GM18951 (cell line): ENCODE measurements around the gene SAAL1.

ENCODE experiments used
- POLR2A ChIP-seq: IDR thresholded peaks from 4 replicates; pipeline ENCODE4 v1.6.1; 2011; ENCODE audit warnings: mild to moderate bottlenecking; ENCODE audit not compliant: insufficient read length, insufficient read depth; ENCODE audit errors: extremely low read depth
- in situ Hi-C: fragments of 300-500 bp; cut with MboI; formaldehyde crosslinking; loops from one replicate; pipeline ENCODE4 v1.12.0; 2022; ENCODE audit warnings: low sequenced_read_pairs, mixed read lengths, inconsistent platforms; ENCODE audit not compliant: unreplicated experiment

The SAAL1 gene

DNA sequence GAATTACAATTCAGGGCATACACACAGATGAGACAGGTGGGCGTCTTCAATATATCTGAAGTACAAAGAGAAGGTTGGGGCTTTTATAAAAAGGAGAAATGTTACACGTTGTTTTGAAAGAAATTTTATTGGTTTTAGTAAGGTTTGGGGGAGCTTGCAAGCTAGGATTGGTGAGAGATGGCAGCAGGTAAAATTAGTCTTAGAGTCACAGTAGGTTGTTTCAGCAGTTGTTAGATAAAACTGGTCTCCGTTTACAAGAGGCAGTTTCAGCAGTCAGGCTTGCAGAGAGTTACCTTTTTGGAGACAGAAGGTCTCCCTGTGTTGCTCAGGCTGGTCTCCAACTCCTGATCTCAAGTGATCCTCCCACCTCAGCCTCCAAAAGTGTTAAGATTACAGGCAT is 2.4 kb upstream of the SAAL1 start:
- in situ Hi-C loops = no loop called here
- TF ChIP-seq POLR2A = no peak

DNA sequence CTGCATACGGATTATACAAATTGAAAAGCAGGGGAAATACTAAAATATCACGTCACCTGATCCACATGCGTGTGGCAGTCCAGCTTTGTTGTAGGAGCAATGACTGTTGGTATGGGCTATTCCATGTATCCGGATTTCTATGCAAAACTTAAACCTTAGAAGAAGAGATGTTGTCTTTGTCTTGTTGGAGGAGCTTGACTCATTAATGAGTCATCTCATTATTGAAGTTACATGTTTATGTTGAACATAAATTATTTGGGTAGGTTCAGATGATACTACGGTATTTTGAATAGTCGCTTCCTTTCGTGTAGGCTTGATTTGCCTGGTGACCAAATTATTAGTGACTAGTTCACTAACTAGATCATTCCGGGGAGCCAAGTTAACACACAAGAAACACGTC is 806 bp upstream of the SAAL1 start:
- no peak for TF ChIP-seq POLR2A
- in situ Hi-C loops = no loop called here

DNA sequence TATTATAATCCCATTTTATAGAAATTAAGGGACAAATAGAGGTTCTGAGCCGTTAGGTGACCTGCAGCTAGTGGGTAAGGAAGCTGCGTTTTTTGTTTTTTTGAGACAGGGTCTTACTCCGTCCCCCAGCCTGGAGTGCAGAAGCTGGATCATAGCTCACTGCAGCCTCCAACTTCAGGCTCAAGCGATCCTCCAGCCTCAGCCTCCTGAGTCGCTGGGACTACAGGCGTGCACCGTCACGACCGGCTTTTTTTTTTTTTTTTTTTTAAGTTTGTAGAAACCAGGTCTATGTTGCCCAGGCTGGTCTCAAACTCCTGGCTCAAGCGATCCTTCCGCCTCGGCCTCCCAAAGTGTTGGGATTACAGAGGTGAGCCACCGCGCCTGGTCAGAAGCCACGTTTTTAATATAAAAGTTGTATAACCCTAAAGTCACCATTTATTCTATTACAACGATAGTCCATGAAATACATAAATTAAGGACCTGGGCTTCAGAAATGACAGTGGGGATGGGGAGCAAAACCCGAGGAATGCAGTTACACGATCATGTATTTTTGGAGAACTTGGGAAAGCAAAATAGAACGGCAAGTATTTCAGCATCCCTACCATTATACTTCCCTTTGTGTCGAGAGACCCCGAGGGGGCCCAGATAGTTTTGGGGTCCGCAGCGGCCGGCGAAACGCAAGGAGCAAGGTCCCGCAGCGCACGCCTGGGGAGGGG is 638 bp downstream of the SAAL1 start:
- in situ Hi-C loops = no loop called here
- TF ChIP-seq POLR2A = no peak

DNA sequence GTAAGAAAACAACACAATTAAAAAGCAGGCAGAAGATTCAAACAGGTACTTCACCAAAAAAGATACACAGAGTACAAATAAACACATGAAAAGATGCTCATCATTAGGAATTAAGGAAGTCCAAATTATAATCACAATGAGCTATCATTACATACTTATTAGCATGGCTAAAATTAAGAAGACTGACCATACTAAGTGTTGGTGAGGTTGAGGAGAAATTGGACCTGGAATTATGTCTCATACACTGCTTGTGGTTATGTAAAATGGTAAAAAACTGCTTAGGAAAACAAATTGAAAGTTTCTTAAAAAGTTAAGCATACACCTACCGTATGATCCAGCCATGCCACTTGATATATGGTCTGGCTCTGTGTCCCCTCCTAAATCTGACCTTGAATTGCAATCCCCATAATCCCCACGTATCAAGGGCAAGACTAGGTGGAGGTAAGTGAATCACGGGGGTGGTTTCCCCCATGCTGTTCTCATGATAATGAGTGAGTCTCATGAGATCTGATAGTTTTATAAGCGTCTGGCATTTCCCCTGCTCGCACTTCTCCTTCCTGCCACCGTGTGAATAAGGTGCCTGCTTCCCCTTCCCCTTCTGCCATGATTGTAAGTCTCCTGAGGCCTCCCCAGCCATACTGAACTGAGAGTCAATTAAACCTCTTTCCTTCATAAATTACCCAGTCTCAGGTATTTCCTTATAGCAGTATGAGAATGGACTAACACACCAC is 4.8 kb downstream of the SAAL1 start:
- TF ChIP-seq POLR2A = no peak
- in situ Hi-C loops = no loop called here

DNA sequence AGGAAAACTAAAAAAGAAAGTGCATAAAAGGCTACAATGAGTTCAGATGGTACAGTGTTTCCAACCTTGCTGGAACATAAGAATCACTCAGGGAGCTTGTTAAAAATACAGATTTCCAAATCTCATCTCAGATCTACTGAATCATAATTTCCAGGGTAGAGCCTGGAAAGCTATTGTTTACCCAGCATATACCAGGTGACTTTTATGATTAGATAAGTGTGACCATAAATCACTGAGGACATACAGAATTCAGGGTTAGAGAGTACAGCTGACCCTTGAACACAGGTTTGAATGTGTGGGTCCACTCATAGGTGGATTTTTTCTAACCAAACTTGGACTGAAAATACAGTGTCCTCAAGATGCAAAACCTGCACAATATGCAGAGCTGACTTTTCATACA is 11.9 kb downstream of the SAAL1 start:
- TF ChIP-seq POLR2A = no peak
- in situ Hi-C loops = no loop called here

DNA sequence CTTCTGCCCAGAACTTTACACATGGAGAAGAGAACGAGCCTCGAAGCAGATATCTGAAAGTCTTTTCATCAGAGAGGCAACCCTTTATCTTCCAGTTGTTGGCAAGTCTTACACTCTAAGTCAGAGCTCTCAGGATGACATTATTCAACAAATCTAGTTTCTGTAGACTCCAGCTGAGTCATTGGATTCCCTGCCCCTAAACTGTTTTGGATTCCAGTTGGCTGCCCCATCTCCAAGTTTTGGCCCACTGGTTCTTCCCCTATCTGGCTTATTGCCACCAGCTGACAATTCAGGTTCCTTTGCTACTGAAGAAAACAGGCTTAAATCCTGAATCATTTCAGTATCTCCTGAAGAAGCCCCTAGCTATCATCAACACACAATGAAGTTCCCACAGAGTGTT is 14.2 kb downstream of the SAAL1 start:
- no peak for TF ChIP-seq POLR2A
- in situ Hi-C loops = no loop called here

DNA sequence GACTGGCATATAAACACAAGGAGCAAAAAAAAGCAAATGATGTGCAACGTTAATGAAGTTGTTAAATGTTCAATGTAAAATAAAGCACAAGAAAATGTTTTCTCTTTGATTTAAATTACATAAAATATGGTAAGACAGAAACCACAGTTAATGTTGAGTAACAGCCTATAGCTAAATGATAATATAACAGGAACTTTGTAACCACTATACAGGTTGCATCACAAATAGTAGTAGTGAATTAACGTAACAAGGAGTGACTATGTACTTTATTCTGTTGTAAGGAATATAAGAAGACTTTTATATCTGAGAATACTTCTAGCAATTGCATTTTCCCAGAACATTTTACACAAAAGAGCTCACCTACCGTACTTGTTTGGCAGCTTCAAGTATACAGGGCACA is 16.9 kb downstream of the SAAL1 start:
- no peak for TF ChIP-seq POLR2A
- in situ Hi-C loops = no loop called here

DNA sequence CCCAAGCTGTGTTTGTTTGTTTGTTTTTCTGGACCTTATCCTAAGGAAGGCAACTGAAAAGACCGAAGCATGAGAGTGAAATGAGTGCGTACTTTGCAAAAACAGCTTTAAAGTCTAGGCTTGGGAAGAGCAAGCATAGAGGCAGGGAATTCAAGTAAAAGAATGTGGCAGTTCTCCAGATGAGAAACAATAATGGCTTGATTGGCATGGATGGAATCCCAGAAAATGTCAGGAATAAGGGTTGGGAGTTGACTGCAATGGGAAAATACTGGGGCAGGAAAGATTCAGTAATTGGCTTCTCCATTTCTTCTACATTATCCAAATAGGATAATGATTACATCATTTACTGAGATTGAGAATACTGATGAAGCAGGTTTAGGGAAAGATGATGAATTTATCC is 17.5 kb downstream of the SAAL1 start:
- TF ChIP-seq POLR2A = no peak
- in situ Hi-C loops = no loop called here

DNA sequence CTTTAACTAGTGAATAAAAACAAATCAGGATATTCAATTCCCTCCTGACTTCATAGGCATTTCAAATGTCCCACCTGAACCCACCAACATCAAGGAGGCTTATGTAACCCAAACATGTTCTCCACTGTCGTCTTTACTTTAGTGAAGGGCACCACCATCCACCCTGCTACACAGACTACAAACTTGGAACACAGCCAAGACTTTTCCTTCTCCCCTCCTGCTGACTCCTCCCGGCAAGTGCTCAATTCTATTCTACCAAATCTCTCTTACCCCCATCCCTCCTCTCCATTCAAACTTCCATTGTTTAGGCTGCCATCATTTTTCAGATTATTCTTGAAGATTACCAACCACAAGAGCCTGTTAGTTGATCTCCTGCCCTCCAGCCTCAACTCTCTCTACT is 24.3 kb downstream of the SAAL1 start:
- no peak for TF ChIP-seq POLR2A
- in situ Hi-C loops = no loop called here

DNA sequence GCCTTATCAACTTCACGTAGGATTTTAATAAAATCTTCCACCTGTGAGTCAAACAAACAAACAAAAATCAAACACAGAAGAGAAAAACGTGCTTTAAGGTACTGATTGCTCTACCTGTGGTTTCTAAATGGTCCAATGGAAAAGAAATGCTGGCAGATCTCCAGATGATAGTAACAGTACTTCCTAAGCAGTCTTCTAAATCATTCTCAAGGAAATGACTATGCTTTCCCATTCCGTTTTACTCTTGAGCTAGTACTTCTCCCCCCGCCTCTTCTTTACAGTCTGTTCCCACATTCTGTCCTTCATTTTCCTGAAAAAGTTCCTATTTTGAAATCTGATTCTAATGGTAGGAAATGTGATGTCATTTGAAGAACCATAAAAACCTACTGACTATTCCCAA is 25.4 kb downstream of the SAAL1 start:
- TF ChIP-seq POLR2A = no peak
- in situ Hi-C loops = no loop called here

DNA sequence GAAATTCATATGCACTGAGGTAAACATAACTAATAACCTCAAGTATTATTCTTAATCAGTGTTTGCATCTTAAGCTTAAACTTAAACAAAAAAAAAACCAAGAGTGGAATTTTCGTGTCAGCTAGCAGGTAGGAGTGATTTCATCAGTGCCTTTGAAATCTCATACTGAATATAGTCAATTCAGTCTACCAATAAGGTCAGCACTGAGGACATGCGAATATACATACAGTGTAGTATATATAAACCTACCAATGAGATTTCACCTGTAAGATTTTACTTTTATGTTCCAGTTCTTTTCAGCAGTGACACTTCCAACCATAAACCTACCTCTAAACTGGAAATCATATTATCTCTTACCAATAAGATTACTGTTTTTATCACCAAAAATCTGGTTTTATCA is 27.0 kb downstream of the SAAL1 start:
- in situ Hi-C loops = no loop called here
- TF ChIP-seq POLR2A = no peak

DNA sequence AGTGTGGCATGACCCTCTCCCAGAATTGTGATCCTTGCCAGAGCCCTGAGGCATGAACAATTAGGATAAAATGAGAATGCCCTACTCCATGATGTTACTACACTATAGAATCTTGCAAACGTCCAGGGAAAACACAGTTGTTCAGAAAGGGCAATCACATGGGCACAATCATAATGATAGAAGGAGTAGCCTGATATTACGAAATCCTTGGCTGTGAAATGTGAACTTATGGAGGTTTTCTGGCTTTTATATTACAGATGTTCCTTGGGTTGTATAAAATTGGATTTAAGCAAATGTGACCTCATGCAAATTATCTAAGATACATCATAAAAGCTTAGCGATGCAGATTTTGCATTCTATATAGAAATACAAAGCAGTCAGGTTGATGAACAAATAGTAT is 30.4 kb downstream of the SAAL1 start:
- in situ Hi-C loops = no loop called here
- TF ChIP-seq POLR2A = no peak

DNA sequence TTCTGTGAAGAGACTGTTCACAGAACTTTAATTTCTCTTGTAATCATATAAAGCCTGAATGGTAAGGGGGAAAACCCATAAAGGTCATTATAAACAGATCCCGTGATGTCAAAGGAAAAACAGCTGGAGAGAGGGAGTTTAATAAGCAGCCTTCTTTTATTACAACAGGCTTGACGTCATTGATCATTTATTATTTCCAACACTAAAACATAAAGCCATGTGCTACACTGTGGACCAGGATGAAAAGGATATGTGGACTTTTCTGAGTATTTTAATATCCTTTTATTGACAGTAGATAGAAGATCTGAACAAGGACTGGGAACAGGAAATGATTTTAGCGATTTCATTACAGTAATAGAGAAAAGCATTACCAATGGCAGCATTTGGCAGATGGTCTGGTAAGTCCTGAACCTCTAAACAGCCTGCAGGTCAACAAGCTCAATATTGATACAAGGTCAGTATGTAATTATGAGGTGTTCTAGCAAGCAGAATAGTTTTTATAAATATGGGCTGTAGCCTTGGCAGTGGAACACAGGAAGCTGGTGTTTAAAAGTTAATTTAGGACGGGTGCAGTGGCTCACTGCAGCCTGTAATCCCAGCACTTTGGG is 34.7 kb downstream of the SAAL1 start:
- in situ Hi-C loops = no loop called here
- no peak for TF ChIP-seq POLR2A

DNA sequence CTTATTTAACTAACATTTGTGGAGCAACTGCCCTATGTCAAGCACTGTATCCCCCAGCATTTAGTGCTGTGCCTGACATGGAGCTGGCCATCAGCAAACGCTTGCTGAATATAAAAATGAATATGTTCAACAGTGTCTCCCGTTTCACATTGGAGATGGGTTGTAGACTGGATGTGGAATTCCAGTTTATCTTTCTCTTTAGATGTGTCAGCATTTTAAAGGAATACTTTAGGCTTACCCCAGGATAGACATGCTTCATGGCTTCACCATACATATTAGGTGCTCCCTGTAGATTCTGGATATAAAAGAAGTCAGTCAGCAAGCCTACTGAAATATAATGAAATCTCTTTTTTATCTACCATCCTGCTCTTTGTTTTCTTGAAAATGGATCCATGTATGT is 38.5 kb downstream of the SAAL1 start:
- in situ Hi-C loops = no loop called here
- no peak for TF ChIP-seq POLR2A
